WI38 (cell line): ENCODE data around the gene SPCS2.

ENCODE experiments used
- H3K4me3 ChIP-seq: 2 replicates; pipeline ENCODE4 v1.5.1; 2011; ENCODE audit warnings: low read depth, mild to moderate bottlenecking, control low read depth, low read length
- CTCF ChIP-seq: IDR thresholded peaks from 2 replicates; pipeline ENCODE4 v1.5.1; 2012; ENCODE audit warnings: low read depth, mild to moderate bottlenecking, control low read depth, low read length

The SPCS2 gene

GRCh38 chr11:74936087-74936486 is 13.0 kb upstream of the SPCS2 start:
- H3K4me3 ChIP-seq, result no peak overlapping the region
- TF ChIP-seq CTCF, result no peak

- no peak for TF ChIP-seq CTCF
Measured at GRCh38 chr11:74936976-74937375, 12.1 kb upstream of the SPCS2 start.

GRCh38 chr11:74937696-74938475 is 11.2 kb upstream of the SPCS2 start:
- TF ChIP-seq CTCF, result no peak
- H3K4me3 ChIP-seq, result no peak overlapping the region

More at GRCh38 chr11:74936976-74937375, 12.1 kb upstream of the SPCS2 start:
- no peak overlapping the region for H3K4me3 ChIP-seq

- no peak for TF ChIP-seq CTCF
Measured at GRCh38 chr11:74941492-74941891, 7.6 kb upstream of the SPCS2 start.

GRCh38 chr11:74942073-74942759 is 6.8 kb upstream of the SPCS2 start:
- H3K4me3 ChIP-seq, result no peak overlapping the region
- no peak for TF ChIP-seq CTCF

More at GRCh38 chr11:74941492-74941891, 7.6 kb upstream of the SPCS2 start:
- no peak overlapping the region for H3K4me3 ChIP-seq

GRCh38 chr11:74948546-74948897 is 544 bp upstream of the SPCS2 start:
- H3K4me3 ChIP-seq, result peak overlapping the region; percentile 97
- TF ChIP-seq CTCF, result no peak

- TF ChIP-seq CTCF, result no peak
- peak overlapping the region; percentile 97 for H3K4me3 ChIP-seq
Measured at GRCh38 chr11:74949753-74950137, 679 bp downstream of the SPCS2 start.
